Activated CD4-positive, alpha-beta memory T cell treated with anti-CD3 and anti-CD28 coated beads, Interleukin-2, amount 10 ng/mL, durations not matched to agents 7 days and 5 days (primary cell): ENCODE results near the gene PHEX. TPM values are rescaled to one million over a fixed set of nuclear protein-coding genes. Genes with fewer than 3 reads are reported as not detected.

Source experiments
- CTCF ChIA-PET: fragments of 350-600 bp; sonication (Branson Sonifier 250); formaldehyde crosslinking; loops from one replicate; lab custom pipeline; 2021; ENCODE audit warnings: antibody characterized with exemption, inconsistent platforms; lab: Charles Lee
- POLR2A ChIA-PET: fragments of 350-600 bp; sonication (Branson Sonifier 250); formaldehyde crosslinking; loops from one replicate; lab custom pipeline; 2021; ENCODE audit warnings: antibody characterized with exemption; lab: Charles Lee
- DNase-seq: peaks from one replicate; pipeline ENCODE4 v3.0.0-alpha.2; 2020
- H3K27ac Mint-ChIP-seq: one replicate; pipeline ENCODE4 v1.8.0; 2021; ENCODE audit warnings: mild to moderate bottlenecking, mixed read lengths
- H3K27me3 Mint-ChIP-seq: one replicate; pipeline ENCODE4 v1.8.0; 2021; ENCODE audit warnings: mixed read lengths
- H3K36me3 Mint-ChIP-seq: one replicate; pipeline ENCODE4 v1.8.0; 2021; ENCODE audit warnings: low read depth, mixed read lengths
- H3K4me1 Mint-ChIP-seq: one replicate; pipeline ENCODE4 v1.8.0; 2021; ENCODE audit warnings: mixed read lengths
- H3K4me3 Mint-ChIP-seq: one replicate; pipeline ENCODE4 v1.8.0; 2021; ENCODE audit warnings: mild to moderate bottlenecking, mixed read lengths
- H3K9me3 Mint-ChIP-seq: one replicate; pipeline ENCODE4 v1.8.0; 2021; ENCODE audit warnings: mixed read lengths
- total RNA-seq, 2 experiments: library from RNA; stranded (reverse); gene quantifications; one replicate each; pipeline ENCODE4 v1.2.3, GENCODE V29; 2021

PHEX gene
- total RNA-seq, 2 experiments from 2014 or later = 0.10 to 0.23 TPM

DNA sequence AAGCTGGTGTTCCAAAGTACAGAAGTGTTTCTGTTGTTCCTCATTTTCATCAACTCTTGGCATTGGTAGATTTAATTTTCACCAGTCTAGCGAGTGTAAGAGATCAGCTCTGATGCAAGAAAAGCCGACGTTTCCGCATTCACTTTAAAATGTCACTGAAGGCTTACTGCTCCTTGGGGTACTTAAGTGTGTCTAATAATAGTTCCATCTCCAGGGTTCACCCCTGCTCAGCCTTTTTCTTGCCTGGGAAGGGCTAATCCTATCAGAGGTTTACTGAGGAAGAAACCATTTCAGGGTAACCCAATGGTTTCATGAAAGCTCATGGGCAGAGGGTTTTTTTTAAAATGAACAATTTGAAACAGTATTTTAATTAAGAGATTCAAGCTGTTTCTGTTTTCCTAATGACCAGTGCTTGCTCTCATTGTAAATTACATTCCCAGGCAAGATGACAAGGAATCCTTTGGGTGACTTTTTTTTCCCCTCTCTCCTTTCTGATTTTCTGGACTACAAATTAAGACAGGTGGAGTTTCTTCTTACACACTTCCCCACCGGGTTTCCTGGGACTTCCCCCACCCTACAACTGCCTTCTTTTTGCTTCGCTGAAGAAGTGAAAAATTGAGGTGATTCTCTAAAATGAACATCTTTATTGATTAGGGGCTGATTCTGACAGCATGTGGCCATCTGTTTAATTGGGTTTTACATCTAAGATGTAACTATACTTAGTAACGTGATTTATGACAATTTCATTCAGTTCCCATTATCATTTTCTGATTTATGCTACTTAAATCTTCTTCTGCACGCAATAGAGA lies 161.9 kb downstream of the PHEX start:
- Mint-ChIP-seq H3K9me3 (no peaks in the 10 kb centered on the region), H3K4me1 (peaks cover 4% of the 10 kb centered on the region), H3K27me3 (peaks cover 3% of the 10 kb centered on the region), H3K4me3 (no peak overlapping the region), H3K36me3 (no peaks in the 10 kb centered on the region), H3K27ac (no peak overlapping the region)
- no peak for DNase-seq
- CTCF ChIA-PET = interaction anchor here (1.2 kb wide), 1 partner anchor 209 kb away, joined by 5 read pairs; no protein-coding TSS in a partner anchor
- POLR2A ChIA-PET = no interaction called here

GRCh38 chrX:22194660-22194945 lies 162.5 kb downstream of the PHEX start:
- CTCF ChIA-PET = interaction anchor here (1.2 kb wide), 1 partner anchor 209 kb away, joined by 5 read pairs; no protein-coding TSS in a partner anchor
- Mint-ChIP-seq H3K9me3 (no peaks in the 10 kb centered on the region), H3K4me1 (peaks cover 4% of the 10 kb centered on the region), H3K36me3 (no peaks in the 10 kb centered on the region), H3K4me3 (no peak overlapping the region), H3K27me3 (peaks cover 3% of the 10 kb centered on the region), H3K27ac (no peak overlapping the region)
- DNase-seq = no peak
- POLR2A ChIA-PET = no interaction called here

DNA sequence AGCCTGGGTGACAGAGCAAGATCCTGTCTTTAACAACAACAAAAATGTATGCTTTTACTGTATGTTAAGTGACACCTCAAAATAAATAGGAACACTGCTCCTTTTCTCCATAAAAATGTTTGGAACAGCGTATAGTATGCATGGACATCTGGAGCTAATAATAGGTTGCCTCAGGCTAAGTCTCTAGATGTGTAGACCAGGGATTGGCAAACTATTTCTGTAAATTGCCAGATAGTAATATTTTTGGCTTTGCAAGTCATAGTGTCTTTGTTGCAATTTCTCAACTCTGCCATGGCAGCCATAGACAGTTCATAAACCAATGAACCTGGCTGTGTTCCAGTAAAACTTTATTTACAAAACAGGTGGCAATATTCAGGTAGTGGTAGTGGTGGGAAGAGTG lies 164.0 kb downstream of the PHEX start:
- H3K4me1 Mint-ChIP-seq = peaks cover 4% of the 10 kb centered on the region
- H3K36me3 Mint-ChIP-seq = no peaks in the 10 kb centered on the region
- H3K4me3 Mint-ChIP-seq = no peak overlapping the region
- ChIA-PET CTCF (interaction anchor here (1.0 kb wide), 1 partner anchor 211 kb away, joined by 3 read pairs; no protein-coding TSS in a partner anchor), POLR2A (no interaction called here)
- H3K27ac Mint-ChIP-seq = no peak overlapping the region
- DNase-seq = no peak
- H3K27me3 Mint-ChIP-seq = peaks cover 3% of the 10 kb centered on the region
- no peaks in the 10 kb centered on the region for H3K9me3 Mint-ChIP-seq

DNA sequence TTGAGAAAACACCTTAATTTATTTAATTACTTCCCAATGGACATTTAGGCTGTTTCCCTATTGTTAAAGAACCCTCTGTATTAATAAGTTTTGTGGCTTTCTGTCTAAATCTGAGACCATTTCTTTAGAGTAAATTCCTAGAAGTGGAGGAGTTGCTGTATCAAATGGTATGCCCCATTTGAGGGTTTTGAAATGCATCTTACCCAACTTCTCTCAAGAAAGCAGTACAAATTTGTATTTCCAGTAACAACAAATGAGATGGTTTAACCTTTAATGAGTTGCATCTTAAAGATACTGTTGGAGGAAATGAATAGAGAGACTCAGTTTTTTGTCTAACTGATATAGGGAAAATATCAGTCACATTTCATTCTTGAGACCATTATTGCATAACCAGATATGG lies 170.1 kb downstream of the PHEX start:
- ChIA-PET CTCF (no interaction called here), POLR2A (no interaction called here)
- no peak overlapping the region for H3K4me3 Mint-ChIP-seq
- no peaks in the 10 kb centered on the region for H3K36me3 Mint-ChIP-seq
- H3K27me3 Mint-ChIP-seq = peaks cover 1% of the 10 kb centered on the region
- DNase-seq = no peak
- H3K27ac Mint-ChIP-seq = no peak overlapping the region
- no peaks in the 10 kb centered on the region for H3K9me3 Mint-ChIP-seq
- H3K4me1 Mint-ChIP-seq = no peaks in the 10 kb centered on the region

- no peak for DNase-seq
- H3K4me3 Mint-ChIP-seq = no peak overlapping the region
- ChIA-PET POLR2A (no interaction called here), CTCF (no interaction called here)
- no peaks in the 10 kb centered on the region for H3K4me1 Mint-ChIP-seq
- peaks cover 1% of the 10 kb centered on the region for H3K27me3 Mint-ChIP-seq
- H3K36me3 Mint-ChIP-seq = no peaks in the 10 kb centered on the region
- H3K27ac Mint-ChIP-seq = no peak overlapping the region
- no peaks in the 10 kb centered on the region for H3K9me3 Mint-ChIP-seq
Measured at GRCh38 chrX:22203186-22203585, 171.1 kb downstream of the PHEX start.

GRCh38 chrX:22206781-22207180 lies 174.7 kb downstream of the PHEX start:
- H3K27ac Mint-ChIP-seq = no peak overlapping the region
- ChIA-PET POLR2A (no interaction called here), CTCF (no interaction called here)
- peaks cover 1% of the 10 kb centered on the region for H3K27me3 Mint-ChIP-seq
- no peaks in the 10 kb centered on the region for H3K9me3 Mint-ChIP-seq
- no peaks in the 10 kb centered on the region for H3K36me3 Mint-ChIP-seq
- no peak overlapping the region for H3K4me3 Mint-ChIP-seq
- no peak for DNase-seq
- no peaks in the 10 kb centered on the region for H3K4me1 Mint-ChIP-seq

GRCh38 chrX:22220941-22221340 lies 188.8 kb downstream of the PHEX start:
- POLR2A ChIA-PET = no interaction called here
- Mint-ChIP-seq H3K27ac (no peak overlapping the region), H3K4me1 (no peaks in the 10 kb centered on the region), H3K4me3 (no peak overlapping the region), H3K36me3 (no peaks in the 10 kb centered on the region), H3K27me3 (no peaks in the 10 kb centered on the region), H3K9me3 (no peaks in the 10 kb centered on the region)
- CTCF ChIA-PET = no interaction called here
- no peak for DNase-seq

DNA sequence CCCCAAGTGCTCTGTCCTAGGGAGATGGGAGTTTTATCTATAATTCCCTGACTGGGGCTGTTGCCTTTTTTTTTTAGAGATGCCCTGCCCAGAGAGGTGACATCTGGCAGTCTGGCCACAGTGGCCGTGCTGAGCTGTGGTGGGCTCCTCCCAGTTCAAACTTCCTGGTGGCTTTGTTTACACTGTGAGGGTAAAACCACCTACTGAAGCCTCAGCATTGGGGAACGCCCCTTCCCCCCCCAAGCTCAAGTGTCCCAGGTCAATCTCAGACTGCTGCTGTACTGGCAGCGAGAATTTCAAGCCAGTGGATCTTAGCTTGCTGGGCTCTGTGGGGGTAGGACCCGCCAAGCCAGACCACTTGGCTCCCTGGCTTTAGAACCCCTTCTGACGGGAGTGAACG lies 202.3 kb downstream of the PHEX start:
- CTCF ChIA-PET = no interaction called here
- Mint-ChIP-seq H3K9me3 (no peaks in the 10 kb centered on the region), H3K4me1 (no peaks in the 10 kb centered on the region), H3K36me3 (no peaks in the 10 kb centered on the region), H3K27me3 (no peaks in the 10 kb centered on the region), H3K27ac (no peak overlapping the region), H3K4me3 (no peak overlapping the region)
- DNase-seq = no peak
- POLR2A ChIA-PET = no interaction called here

GRCh38 chrX:22237479-22237878 lies 205.4 kb downstream of the PHEX start:
- CTCF ChIA-PET = no interaction called here
- Mint-ChIP-seq H3K27me3 (no peaks in the 10 kb centered on the region), H3K36me3 (no peaks in the 10 kb centered on the region), H3K27ac (no peak overlapping the region), H3K9me3 (no peaks in the 10 kb centered on the region), H3K4me1 (no peaks in the 10 kb centered on the region), H3K4me3 (no peak overlapping the region)
- no peak for DNase-seq
- POLR2A ChIA-PET = no interaction called here

DNA sequence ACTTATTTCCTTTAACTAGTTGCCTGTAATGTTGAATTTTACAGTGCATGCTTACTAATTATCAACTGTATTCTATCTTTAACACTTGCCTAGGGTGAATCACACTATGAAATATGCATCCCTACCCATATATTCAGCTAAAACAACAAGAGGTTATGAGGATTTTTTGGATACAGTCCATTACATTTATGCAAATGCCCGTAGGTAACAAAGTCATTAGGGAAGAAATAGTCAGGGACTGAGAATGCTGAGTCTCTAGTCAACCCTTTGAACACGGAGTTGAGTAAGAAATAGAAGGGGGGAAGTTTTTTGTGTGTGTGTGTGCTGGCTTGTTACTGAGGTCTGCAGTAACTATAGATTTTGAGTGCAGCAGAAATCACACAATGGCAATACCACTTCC lies 214.5 kb downstream of the PHEX start:
- Mint-ChIP-seq H3K27me3 (no peaks in the 10 kb centered on the region), H3K36me3 (no peaks in the 10 kb centered on the region), H3K4me1 (no peaks in the 10 kb centered on the region), H3K4me3 (no peak overlapping the region), H3K27ac (no peak overlapping the region), H3K9me3 (no peaks in the 10 kb centered on the region)
- ChIA-PET POLR2A (no interaction called here), CTCF (no interaction called here)
- no peak for DNase-seq

GRCh38 chrX:22247169-22247568 lies 215.0 kb downstream of the PHEX start:
- Mint-ChIP-seq H3K27me3 (no peaks in the 10 kb centered on the region), H3K36me3 (no peaks in the 10 kb centered on the region), H3K4me3 (no peak overlapping the region), H3K9me3 (no peaks in the 10 kb centered on the region), H3K4me1 (no peaks in the 10 kb centered on the region), H3K27ac (no peak overlapping the region)
- no peak for DNase-seq
- CTCF ChIA-PET = no interaction called here
- POLR2A ChIA-PET = no interaction called here

DNA sequence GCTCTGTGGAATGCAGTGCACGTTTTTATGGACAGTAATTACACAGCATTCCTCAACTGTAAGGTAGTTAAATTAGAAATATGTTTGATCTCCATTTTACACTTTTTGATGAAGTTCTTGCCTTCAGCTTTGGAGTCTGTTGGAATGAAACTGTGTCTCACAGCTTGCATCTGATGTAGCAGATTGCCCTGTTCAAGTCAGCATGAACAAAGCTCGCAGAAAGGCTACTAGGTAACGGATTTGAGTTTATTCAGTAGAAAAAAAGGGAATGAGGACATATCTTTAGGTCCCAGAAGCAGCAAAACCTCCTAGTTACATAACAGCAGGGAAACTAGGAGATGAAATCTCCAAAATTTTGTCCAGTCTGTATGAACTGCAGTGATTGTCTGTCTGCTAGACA lies 216.3 kb downstream of the PHEX start:
- ChIA-PET POLR2A (no interaction called here), CTCF (no interaction called here)
- Mint-ChIP-seq H3K27me3 (no peaks in the 10 kb centered on the region), H3K9me3 (no peaks in the 10 kb centered on the region), H3K4me1 (no peaks in the 10 kb centered on the region), H3K27ac (no peak overlapping the region), H3K4me3 (no peak overlapping the region), H3K36me3 (no peaks in the 10 kb centered on the region)
- no peak for DNase-seq

DNA sequence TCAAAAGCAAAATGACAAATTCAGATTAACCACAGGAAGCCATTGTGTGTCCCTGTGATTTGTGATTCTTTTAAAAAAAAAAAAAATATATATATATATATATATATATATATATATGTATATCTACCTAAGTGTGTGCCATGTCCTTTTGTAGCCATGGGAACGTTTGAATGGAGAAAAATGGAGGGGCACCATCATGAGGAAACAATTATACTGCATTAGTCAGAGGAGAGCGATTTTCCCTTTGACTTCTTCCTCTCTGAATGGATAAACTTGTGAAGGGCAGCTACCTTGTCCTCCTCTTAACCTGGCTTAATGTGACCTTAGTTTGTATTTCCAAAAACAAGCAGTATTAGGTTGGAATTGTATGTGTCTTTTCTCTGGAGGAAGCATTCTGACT lies 217.2 kb downstream of the PHEX start:
- POLR2A ChIA-PET = no interaction called here

GRCh38 chrX:22268706-22269105 lies 236.6 kb downstream of the PHEX start:
- no peak overlapping the region for H3K4me3 Mint-ChIP-seq
- DNase-seq = no peak
- H3K27ac Mint-ChIP-seq = no peak overlapping the region
- no peaks in the 10 kb centered on the region for H3K9me3 Mint-ChIP-seq
- H3K27me3 Mint-ChIP-seq = no peaks in the 10 kb centered on the region
- no peaks in the 10 kb centered on the region for H3K4me1 Mint-ChIP-seq
- ChIA-PET POLR2A (no interaction called here), CTCF (no interaction called here)
- H3K36me3 Mint-ChIP-seq = no peaks in the 10 kb centered on the region

More for the DNA sequence above, 217.2 kb downstream of the PHEX start:
- no peak for DNase-seq
- no peak overlapping the region for H3K4me3 Mint-ChIP-seq
- H3K27me3 Mint-ChIP-seq = no peaks in the 10 kb centered on the region
- no peak overlapping the region for H3K27ac Mint-ChIP-seq
- no peaks in the 10 kb centered on the region for H3K4me1 Mint-ChIP-seq
- no peaks in the 10 kb centered on the region for H3K9me3 Mint-ChIP-seq
- no peaks in the 10 kb centered on the region for H3K36me3 Mint-ChIP-seq
- CTCF ChIA-PET = no interaction called here
